ENCODE data around the gene C1orf35.
A peak's percentile ranks its signal among the peaks of the same experiment; 100 is the strongest.

C1orf35 gene

DNA sequence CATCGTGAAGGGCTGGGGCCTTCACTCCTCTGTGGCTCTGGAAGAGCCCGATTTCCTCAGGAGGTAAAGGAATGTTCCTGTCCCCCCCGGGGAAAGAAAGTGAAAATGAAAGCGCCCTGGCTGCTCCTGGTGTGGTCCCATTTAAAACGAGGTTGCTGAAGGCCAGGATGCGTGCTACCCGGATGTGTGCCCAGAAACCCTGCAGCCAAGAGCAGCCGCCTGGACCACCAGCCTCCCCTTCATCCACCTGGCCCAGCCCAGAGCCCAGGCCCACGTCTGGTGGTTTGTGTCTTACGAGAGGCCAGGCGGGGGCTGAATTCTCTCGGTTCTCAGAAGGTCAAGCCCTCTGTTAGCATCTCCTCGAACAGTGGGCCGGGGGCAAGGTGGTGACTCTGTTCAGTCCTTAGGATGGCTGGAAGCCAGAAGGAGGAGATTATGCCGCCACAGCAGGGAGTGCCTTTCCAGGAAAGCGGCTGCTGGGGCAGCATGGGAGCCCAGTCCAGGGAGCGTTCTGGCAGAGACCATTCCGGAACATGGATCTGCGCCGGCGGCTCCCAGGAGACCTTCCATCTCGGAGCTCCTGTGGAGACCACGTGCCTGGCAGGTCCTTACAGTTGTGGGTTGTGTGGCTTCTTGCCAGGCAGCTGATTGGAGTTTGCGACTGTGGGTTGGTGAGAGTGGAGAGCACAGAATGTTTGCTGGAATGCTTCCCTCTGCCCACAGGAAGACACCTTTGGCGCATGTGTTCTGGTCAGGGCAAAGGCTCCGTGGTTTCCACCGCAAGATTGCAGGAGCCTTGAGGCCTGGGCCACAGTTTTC is 38.3 kb upstream of the C1orf35 start:
- in situ Hi-C loops (cut with MboI; ENCODE audit: low pct_unique_long_range_greater_than_20kb, low sequenced_read_pairs, unreplicated experiment), result no loop called here

DNA sequence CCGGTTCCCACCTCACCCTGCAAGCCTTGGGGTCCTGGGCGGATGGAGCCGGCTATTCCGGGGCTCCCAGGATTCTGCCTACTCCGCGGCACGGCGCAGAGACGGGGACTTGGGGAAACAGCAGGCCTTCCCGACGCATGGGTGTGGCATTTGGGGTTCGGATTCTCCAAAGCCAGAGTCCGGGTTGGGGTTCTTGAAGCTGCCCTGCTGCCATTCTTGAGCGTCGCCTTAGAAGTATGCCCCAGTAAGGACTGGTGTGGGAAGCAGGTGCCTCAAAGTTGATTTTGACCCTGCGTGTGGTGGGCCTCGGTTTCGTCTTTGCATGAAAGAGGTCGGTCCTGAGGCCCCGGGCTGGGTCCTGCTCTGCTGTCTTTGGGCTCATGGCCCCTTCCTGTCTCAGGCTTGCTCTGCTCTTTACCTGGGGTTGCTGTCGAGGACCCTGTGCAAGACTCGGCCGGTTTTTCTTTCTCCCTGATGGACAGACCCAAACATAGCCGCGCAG is 37.6 kb upstream of the C1orf35 start:
- TF ChIP-seq, protein P1, sequence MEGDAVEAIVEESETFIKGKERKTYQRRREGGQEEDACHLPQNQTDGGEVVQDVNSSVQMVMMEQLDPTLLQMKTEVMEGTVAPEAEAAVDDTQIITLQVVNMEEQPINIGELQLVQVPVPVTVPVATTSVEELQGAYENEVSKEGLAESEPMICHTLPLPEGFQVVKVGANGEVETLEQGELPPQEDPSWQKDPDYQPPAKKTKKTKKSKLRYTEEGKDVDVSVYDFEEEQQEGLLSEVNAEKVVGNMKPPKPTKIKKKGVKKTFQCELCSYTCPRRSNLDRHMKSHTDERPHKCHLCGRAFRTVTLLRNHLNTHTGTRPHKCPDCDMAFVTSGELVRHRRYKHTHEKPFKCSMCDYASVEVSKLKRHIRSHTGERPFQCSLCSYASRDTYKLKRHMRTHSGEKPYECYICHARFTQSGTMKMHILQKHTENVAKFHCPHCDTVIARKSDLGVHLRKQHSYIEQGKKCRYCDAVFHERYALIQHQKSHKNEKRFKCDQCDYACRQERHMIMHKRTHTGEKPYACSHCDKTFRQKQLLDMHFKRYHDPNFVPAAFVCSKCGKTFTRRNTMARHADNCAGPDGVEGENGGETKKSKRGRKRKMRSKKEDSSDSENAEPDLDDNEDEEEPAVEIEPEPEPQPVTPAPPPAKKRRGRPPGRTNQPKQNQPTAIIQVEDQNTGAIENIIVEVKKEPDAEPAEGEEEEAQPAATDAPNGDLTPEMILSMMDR (IDR thresholded peaks at IDR 0.05; ENCODE audit: extremely low read depth, insufficient read depth, missing control alignments), result no peak
- peak; percentile 36 for DNase-seq (ENCODE audit: low spot score)
- in situ Hi-C loops (cut with MboI; ENCODE audit: low pct_unique_long_range_greater_than_20kb, low sequenced_read_pairs, unreplicated experiment), result no loop called here

More for the DNA sequence above, 38.3 kb upstream of the C1orf35 start:
- peak; percentile 52 for DNase-seq (ENCODE audit: low spot score)
- TF ChIP-seq, protein P1 (IDR thresholded peaks at IDR 0.05; ENCODE audit: extremely low read depth, insufficient read depth, missing control alignments), result no peak

DNA sequence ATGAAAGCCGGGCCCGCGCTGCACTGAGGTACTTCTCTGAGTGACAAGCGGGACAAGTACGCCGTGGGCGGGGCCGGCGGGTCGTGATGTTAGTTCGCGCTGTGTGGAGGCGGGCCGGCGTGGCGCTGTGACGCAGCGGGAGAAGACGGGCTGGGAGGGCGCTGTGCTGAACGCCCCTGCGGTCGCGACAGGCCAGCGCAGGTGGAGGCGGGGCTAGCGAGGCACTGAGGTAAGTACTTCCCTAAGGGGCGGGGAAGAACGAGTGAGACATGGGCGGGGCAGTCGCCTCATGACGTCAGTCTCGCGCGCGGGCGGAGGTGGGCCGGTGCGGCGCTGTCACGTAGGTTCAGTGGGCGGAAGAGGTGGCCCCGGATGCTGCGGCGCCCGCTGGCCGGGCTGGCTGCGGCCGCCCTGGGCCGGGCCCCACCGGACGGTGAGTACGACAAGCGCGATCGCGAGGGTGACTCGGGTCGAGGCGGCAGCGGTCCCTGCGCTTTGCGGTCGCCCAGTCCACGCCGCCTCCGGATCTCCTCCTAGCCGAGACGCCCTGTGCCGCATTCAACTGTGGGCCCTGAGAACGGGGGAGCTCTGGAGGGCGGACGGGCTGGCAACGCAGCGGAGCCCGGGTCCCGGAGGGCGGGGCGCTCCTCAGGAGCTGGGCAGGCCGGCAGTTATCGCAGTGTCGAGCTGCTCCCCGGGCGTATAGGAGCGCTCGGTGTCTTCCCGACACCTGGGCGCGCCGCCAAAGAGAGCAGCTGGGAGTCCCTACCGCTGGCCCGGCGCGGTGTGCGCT is 37.0 kb upstream of the C1orf35 start, which contains the start of gene GUK1:
GUK1 (plus strand) TSS at position 349 of the 793 bp plus-strand sequence; CDS start at position 373, 24 bp downstream.
- TF ChIP-seq, protein P1 (IDR thresholded peaks at IDR 0.05; ENCODE audit: extremely low read depth, insufficient read depth, missing control alignments), result peak; percentile 10
- in situ Hi-C loops (cut with MboI; ENCODE audit: low pct_unique_long_range_greater_than_20kb, low sequenced_read_pairs, unreplicated experiment), result no loop called here
- peak; percentile 99 for DNase-seq (ENCODE audit: low spot score)

DNA sequence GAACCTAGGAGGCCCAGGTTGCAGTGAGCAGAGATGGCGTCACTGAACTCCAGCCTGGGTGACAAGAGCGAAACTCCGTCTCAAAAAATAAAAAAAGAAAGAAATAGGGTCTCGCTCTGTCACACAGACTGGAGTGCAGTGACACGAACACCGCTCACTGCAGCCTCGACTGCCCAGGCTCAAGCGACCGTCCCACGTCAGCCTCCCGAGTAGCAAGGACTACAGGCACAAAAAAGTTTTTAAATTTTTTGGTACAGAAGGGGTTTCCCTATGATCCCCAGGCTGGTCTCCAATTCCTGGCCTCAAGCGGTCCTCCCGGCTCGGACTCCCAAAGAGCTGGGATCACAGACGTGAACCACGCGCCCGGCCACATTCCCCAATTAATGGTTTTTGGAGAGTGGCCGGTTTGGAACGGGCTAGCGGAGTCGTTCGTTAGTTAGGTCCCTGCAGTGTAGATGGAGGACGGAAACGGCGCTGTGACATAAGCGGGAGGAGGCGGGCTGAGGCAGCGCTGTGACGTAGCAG is 36.3 kb upstream of the C1orf35 start:
- DNase-seq (ENCODE audit: low spot score), result no peak
- in situ Hi-C loops (cut with MboI; ENCODE audit: low pct_unique_long_range_greater_than_20kb, low sequenced_read_pairs, unreplicated experiment), result no loop called here

DNA sequence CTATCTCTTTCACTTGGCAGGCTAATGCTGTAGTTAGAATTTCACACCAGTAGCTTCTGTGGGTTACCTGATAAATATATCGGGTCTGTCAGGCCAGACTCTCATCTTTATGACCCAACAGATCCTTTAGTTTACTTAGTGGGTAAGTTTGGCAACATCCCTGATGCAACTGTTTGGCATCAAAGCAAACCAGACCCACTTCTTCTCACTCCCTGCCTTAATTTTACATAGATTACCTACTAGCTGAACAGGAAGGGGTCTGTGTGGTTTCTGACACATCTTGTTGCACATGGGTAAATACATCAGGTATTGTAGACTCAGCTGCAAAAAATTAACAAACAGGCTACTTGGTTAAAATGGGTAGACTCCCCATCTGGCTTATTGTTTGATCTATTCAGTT is 33.8 kb upstream of the C1orf35 start:
- in situ Hi-C loops (cut with MboI; ENCODE audit: low pct_unique_long_range_greater_than_20kb, low sequenced_read_pairs, unreplicated experiment), result no loop called here
- no peak for DNase-seq (ENCODE audit: low spot score)
- TF ChIP-seq, protein P1 (IDR thresholded peaks at IDR 0.05; ENCODE audit: extremely low read depth, insufficient read depth, missing control alignments), result no peak

More for the DNA sequence above, 36.3 kb upstream of the C1orf35 start:
- TF ChIP-seq, protein P1 (IDR thresholded peaks at IDR 0.05; ENCODE audit: extremely low read depth, insufficient read depth, missing control alignments), result no peak

DNA sequence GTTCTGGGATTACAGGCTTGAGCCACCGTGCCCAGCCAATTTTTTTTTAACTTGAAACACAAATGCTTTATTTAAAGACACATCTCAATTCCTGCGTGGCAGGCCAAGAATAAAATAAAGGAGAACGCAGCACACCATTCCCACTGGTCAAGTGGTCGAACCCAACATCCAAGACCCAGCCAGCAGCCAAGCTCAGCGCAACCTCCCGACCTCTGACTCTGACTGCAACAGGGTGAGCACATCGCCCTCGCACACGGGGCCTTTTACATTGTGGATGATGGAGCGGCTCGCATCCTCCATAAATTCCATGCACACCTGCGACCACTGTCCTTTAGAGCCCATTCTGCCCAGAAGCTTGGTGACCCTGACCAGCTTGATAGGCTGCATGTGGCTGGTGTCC is 31.5 kb upstream of the C1orf35 start:
- in situ Hi-C loops (cut with MboI; ENCODE audit: low pct_unique_long_range_greater_than_20kb, low sequenced_read_pairs, unreplicated experiment), result no loop called here
- no peak for DNase-seq (ENCODE audit: low spot score)
- TF ChIP-seq, protein P1 (IDR thresholded peaks at IDR 0.05; ENCODE audit: extremely low read depth, insufficient read depth, missing control alignments), result no peak

Data from GM13977 (cell line).